Femur (tissue), 1 donor: Measurements from ENCODE around the gene SMARCAD1.
"Not testable (repeated sequence)": the region's sequence is repeated elsewhere in the genome, so short reads cannot be mapped to it uniquely, and the experiment has no call there.

Experiments
- DNase-seq: peaks from one replicate; pipeline ENCODE4 v3.0.0-alpha.2; 2017

SMARCAD1 gene

GRCh38 chr4:94295473-94295872 lies 87.8 kb downstream of the SMARCAD1 start:
- DNase-seq = not testable (repeated sequence)

- no peak for DNase-seq
Measured at GRCh38 chr4:94298725-94299252, 91.1 kb downstream of the SMARCAD1 start.

DNA sequence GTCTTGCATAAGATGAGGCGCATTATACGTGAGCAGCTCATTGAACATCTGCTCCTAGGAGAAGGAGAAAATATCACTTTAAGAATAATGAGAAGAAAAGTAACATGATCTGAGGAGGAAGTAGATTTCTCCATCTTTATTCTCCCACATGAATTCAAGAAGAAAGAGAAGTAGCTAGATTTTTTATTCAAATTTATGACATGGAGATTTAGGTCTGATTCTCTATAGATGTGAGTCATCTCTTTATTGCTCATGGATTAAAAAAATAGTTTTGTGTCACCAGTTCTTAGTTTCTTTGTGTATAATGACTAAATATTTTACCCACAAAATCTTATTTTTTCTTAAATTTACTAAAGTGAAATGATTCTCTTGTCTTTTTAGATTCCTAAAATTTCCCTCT lies 94.5 kb downstream of the SMARCAD1 start:
- no peak for DNase-seq

- DNase-seq = no peak
Measured at GRCh38 chr4:94304365-94304971, 96.8 kb downstream of the SMARCAD1 start.

DNA sequence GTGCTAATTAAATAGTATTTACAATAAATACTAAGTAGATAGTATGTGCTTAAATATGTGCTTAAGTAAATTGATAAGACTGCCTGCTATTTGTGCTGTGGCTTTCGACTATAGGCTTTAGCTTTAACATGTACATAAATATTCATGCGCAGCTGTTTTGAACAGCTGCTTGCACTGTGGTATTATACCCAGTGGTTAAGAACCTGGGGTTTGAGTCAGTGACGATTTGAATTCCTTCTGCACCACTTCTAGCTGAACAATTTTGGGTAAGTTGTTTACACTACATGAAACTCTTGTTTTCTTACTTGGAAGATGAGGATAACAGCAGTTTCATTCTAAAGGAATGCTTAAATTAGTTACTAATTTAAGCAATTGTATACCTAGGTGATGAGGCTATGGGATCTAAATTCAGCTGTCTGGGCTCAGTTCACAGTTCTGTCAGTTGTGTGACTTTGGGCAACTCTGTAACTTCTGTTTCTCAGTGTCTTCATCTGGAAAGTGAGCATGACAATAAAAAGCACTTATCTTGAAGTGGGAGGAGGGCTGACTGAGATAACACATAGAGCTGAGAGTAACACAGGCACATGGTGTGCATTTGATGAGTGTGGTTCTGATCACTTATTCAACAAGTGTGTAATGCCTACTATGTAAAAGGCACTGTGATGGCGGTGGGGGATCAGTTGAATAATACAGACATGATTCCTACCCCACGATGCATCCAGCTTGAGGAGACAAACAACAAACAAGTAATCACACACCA lies 98.0 kb downstream of the SMARCAD1 start:
- no peak for DNase-seq

- no peak for DNase-seq
Measured at GRCh38 chr4:94306713-94307112, 99.0 kb downstream of the SMARCAD1 start.

- no peak for DNase-seq
Measured at GRCh38 chr4:94307231-94307871, 99.7 kb downstream of the SMARCAD1 start.

DNA sequence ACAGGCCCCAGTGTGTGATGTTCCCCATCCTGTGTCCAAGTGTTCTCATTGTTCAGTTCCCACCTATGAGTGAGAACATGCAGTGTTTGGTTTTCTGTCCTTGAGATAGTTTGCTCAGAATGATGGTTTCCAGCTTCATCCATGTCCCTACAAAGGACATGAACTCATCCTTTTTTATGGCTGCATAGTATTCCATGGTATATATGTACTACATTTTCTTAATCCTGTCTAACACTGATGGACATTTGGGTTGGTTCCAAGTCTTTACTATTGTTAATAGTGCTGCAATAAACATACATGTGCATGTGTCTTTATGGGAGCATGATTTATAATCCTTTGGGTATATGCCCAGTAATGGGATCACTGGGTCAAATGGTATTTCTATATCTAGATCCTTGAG lies 112.3 kb downstream of the SMARCAD1 start:
- DNase-seq = not testable (repeated sequence)

- DNase-seq = no peak
Measured at GRCh38 chr4:94325835-94326234, 118.2 kb downstream of the SMARCAD1 start.

GRCh38 chr4:94329933-94330332 lies 122.3 kb downstream of the SMARCAD1 start:
- no peak for DNase-seq

DNA sequence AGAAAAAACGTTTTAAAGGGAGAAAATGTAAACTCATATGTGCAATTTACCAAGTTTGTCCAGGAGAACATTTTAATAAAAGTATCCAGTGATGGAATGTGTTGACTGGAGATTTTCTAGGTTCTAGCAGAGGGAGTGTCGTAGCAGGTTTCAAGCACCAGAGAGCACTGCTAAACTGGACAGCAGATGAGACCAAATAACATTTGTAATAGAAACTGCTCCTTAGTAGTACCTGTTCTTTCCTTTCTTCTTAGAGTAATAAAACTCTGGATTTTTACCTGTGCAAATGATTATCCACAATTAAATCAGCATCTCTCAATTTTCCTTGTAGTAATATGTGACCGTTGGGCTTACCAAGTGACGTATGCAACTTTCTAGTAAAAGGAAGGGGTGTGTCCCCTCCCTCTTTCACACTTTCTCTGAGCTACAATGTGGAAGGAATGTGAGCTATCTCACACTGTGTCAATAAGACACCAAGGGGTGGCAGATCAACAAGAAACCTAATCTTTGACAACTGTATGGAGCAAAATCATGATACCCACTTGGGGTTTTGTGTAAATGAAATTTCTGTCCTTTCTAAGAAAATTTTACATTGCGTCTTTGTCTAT lies 125.4 kb downstream of the SMARCAD1 start:
- DNase-seq = no peak

DNA sequence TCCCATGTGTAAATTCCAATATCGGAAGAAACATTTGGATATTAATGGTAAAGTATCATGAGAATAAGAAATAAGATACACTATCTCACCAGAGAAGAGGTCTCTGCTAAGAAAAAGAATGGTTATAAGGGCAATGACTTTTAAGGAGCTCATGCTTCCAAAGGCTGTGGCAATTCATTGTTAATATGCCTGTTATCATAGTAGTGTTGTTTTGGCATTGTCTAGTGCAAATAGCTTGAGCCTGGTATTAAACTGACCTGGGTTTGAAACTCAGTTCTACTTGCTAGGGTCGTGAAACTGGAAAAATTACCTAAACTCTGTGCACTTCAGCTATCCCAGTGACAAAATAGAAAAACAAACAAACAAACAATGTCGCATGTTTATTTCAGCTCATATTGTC lies 126.2 kb downstream of the SMARCAD1 start:
- no peak for DNase-seq

GRCh38 chr4:94334476-94334875 lies 126.8 kb downstream of the SMARCAD1 start:
- DNase-seq = no peak

DNA sequence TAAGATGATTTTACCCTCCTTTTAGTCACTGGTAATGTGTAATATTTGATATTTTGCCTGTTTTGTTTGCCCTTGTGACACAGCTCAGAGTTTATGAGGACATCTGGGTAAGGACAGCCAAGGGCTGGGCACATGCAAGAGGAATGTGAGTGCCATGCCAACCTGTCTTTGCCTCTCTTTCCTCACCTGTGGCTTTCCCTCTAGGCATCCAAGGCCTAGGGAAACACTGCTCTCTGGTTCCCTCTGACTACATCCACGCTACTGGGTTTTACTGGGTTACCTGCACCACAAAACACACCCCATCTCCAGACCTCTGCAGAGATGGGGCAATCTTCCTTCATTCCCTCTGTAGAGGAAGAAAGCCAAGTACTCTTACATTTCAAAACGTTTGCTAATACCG lies 127.3 kb downstream of the SMARCAD1 start:
- no peak for DNase-seq

DNA sequence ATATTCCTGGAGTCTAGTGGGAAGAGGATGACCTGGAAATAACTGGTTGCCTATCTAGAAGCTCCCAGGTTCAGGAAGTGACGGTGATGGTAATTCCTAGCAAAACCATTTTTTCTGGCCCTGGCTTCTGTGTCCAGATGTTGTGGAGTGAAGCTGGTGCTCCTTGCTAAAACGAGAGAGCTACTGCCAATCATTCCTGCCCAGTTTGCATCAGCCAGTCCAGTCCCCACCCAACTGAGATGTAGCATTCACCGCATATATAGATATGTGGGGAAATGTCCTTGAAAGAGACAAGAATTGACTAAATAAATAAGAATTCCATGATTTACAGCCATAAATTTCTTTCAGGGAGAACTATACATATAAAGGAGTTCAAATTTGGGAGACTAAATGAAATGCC lies 128.6 kb downstream of the SMARCAD1 start:
- DNase-seq = no peak

DNA sequence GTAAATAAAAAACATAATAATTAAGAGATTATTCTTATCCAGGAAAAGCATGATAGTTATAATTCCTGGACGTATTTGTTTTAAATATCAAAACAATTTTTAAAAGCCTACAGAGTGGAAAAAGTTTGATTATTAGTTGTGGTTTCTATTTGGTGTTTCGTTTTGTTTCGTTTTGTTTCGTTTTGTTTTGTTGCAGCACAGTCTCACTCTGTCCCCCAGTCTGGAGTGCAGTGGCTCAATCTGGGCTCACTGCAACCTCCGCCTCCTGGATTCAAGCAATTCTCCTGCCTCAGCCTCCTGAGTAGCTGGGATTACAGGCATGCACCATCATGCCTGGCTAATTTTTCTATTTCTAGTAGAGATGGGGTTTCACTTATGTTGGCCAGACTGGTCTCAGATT lies 129.1 kb downstream of the SMARCAD1 start:
- not testable (repeated sequence) for DNase-seq

DNA sequence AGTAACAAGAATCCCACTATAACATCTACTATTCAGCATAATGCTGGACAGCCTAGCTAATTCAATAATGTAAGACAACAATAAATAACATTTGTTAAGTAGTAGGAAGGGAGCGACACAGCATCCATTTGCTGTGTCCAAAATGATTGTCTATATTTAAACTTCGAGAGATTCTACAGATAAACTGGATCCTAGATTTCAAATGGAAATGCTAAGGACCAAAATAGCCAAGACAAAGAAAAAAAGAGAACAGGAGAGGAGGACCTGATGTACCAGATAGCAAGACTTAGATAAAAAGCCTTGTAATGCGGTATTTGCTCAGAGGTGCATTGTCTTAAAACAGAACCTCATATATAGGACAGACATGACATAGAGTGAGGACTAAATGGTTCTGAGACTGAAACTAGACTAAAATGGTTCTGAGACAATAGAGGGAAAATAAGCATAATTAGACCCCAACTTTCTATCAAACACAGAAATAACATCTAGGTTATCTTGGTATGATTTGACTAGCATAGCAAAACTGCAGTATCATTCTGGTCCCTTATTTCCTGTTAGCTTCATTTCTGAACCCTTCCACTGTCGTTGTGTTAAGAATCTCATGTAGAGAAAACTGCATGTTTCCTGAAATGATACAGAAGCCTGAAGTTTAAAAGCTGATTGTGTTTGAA lies 131.2 kb downstream of the SMARCAD1 start:
- no peak for DNase-seq

GRCh38 chr4:94339779-94340178 lies 132.1 kb downstream of the SMARCAD1 start:
- no peak for DNase-seq
